ENCODE results near the gene MED27.
"Not testable (repeated sequence)": the region's sequence is repeated elsewhere in the genome, so short reads cannot be mapped to it uniquely, and the experiment has no call there.

MED27 gene

GRCh38 chr9:131961496-131961880 is 118.2 kb downstream of the MED27 start:
- no peak for DNase-seq

- no peak for DNase-seq
Observed at GRCh38 chr9:131960851-131961495, 118.7 kb downstream of the MED27 start.

GRCh38 chr9:131960311-131960710 is 119.4 kb downstream of the MED27 start:
- DNase-seq = no peak

GRCh38 chr9:131959887-131960286 is 119.8 kb downstream of the MED27 start:
- no peak for DNase-seq

- DNase-seq = no peak
Observed at GRCh38 chr9:131959056-131959455, 120.6 kb downstream of the MED27 start.

- DNase-seq = no peak
Observed at GRCh38 chr9:131954299-131954698, 125.4 kb downstream of the MED27 start.

GRCh38 chr9:131951905-131952304 is 127.8 kb downstream of the MED27 start:
- peak; percentile 23 for DNase-seq

GRCh38 chr9:131951155-131951554 is 128.5 kb downstream of the MED27 start:
- DNase-seq = no peak

- DNase-seq = no peak
Observed at GRCh38 chr9:131950487-131950886, 129.2 kb downstream of the MED27 start.

- no peak for DNase-seq
Observed at GRCh38 chr9:131946180-131946579, 133.5 kb downstream of the MED27 start.

- no peak for DNase-seq
Observed at GRCh38 chr9:131943351-131943841, 136.3 kb downstream of the MED27 start.

GRCh38 chr9:131942146-131942720 is 137.4 kb downstream of the MED27 start:
- peak; percentile 6 for DNase-seq

- no peak for DNase-seq
Observed at GRCh38 chr9:131937451-131937850, 142.2 kb downstream of the MED27 start.

GRCh38 chr9:131936929-131937328 is 142.7 kb downstream of the MED27 start:
- no peak for DNase-seq

GRCh38 chr9:131934673-131935072 is 145.0 kb downstream of the MED27 start:
- DNase-seq = no peak

- DNase-seq = no peak
Observed at GRCh38 chr9:131927091-131927490, 152.6 kb downstream of the MED27 start.

- DNase-seq = no peak
Observed at GRCh38 chr9:131926360-131926922, 153.2 kb downstream of the MED27 start.

- no peak for DNase-seq
Observed at GRCh38 chr9:131925677-131926177, 153.9 kb downstream of the MED27 start.

- no peak for DNase-seq
Observed at GRCh38 chr9:131923766-131924165, 155.9 kb downstream of the MED27 start.

GRCh38 chr9:131923132-131923671 is 156.5 kb downstream of the MED27 start:
- DNase-seq = no peak

GRCh38 chr9:131921635-131922034 is 158.0 kb downstream of the MED27 start:
- not testable (repeated sequence) for DNase-seq

GRCh38 chr9:131919216-131919615 is 160.5 kb downstream of the MED27 start:
- DNase-seq = no peak

- no peak for DNase-seq
Observed at GRCh38 chr9:131918481-131918880, 161.2 kb downstream of the MED27 start.

- DNase-seq = no peak
Observed at GRCh38 chr9:131917009-131917408, 162.7 kb downstream of the MED27 start.

All from EL (cell line).